Tibial nerve (tissue), 4 donors: Measurements from ENCODE around the gene BRME1.

Experiments used
- CTCF ChIP-seq, 5 experiments: fragments of 200-600 bp in 3 of 5; fragments of 450-650 bp in 2 of 5; sonication (generic) in 3 of 5; IDR thresholded peaks; one replicate each; pipeline ENCODE4 v1.5.1; 2016 to 2019; ENCODE audit warnings: antibody characterized with exemption in 5 of 5, mild to moderate bottlenecking in 3 of 5, moderate library complexity in 2 of 5
- EP300 ChIP-seq, 2 donors: sonication (generic); formaldehyde crosslinking; IDR thresholded peaks; one replicate each; pipeline ENCODE4 v1.6.1; 2017; ENCODE audit warnings: antibody characterized with exemption in 2 of 2, mild to moderate bottlenecking in 1 of 2
- POLR2A ChIP-seq, 2 donors: fragments of 450-650 bp; IDR thresholded peaks; one replicate each; pipeline ENCODE4 v1.6.1; 2017; ENCODE audit warnings: antibody characterized with exemption in 2 of 2, mild to moderate bottlenecking in 2 of 2, moderate library complexity in 2 of 2

DNA sequence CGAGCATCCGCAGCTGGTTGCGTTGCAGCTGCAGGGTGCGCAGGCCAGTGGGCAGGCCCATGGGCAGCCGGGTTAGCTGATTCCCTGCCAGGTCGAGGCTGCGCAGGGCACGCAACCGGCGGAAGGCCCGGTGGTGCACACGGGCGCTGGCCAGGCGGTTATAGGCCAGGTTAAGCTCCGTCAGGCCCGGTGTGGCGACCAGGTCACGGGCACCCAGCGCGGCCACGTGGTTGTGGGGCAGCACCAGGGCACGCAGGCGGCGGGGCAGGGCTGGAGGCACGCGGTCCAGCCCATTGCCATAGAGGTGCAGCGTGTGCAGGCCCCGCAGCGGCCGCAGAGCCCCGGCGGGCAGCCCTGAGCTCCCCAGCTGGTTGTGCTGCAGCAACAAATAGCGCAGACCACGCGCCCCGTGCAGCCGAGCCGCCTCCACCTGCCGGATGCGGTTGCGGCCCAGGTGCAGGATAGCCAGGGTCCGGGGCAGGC is 27.0 kb upstream of the BRME1 start:
- TF ChIP-seq POLR2A (IDR thresholded peaks at IDR 0.05) (no peak), CTCF (IDR thresholded peaks at IDR 0.05) (no peak), EP300 (IDR thresholded peaks at IDR 0.05) (no peak)
